Activated CD4-positive, alpha-beta T cell treated with anti-CD3 and anti-CD28 coated beads for 1 hour (primary cell): ENCODE results near the gene B9D2.
"Not testable (repeated sequence)": the region's sequence is repeated elsewhere in the genome, so short reads cannot be mapped to it uniquely, and the experiment has no call there.

Experiments used
- DNase-seq: peaks from one replicate; pipeline ENCODE4 v3.0.0-alpha.2; 2020

The B9D2 gene

DNA sequence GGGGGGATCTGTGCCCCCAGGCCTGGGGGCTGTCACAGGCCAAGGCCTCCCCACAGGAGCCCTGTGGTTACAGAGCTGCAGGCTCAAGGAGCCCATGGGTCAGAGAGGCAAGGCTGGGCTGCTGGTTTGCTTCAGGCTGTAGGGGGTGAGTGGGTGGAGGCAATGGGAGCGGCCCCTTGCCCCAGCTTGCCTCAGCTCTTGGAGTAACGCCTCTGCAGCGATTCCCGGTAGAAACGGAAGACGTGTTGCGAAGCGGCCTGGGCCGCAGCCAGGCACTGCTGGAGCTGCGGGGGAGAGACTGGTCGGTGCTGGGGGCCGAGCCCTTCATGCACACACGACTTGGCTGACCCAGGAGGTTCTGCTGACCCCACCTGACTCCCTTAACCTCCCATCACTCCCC, 22.5 kb upstream of the B9D2 start:
- DNase-seq = no peak

DNA sequence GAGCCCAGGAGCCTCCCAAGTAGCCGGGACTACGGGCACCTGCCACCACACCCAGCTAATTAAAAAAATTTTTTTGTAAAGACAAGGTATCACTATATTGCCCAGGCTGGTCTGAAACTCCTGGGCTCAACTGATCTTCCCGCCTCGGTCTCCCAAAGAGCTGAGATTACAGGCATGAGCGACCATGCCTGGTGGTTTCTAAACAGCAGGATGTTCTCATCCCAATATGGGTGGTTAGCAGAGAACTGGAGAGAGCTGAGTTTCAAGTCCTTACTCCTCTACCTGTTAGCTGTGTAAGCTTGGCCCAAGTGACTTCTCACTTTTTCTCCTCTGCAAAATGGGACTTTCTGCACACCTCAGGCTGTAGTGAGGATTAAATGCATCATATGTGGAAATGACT, 20.4 kb upstream of the B9D2 start:
- no peak for DNase-seq

DNA sequence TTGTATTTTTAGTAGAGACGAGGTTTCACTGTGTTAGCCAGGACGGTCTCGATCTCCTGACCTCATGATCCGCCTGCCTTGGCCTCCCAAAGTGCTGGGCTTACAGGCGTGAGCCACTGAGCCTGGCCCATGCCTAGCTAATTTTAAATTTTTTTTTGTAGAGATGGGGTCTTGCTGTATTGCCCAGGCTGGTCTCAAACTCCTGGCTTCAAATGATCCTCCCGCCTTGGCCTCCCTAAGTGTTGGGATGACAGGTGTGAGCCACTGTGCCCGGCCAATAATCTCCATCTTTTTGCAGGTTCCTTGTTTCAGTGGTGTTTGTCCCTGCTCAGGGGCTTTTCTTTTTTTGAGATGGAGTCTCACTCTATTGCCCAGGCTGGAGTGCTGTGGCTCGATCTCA, 17.6 kb upstream of the B9D2 start:
- not testable (repeated sequence) for DNase-seq

DNA sequence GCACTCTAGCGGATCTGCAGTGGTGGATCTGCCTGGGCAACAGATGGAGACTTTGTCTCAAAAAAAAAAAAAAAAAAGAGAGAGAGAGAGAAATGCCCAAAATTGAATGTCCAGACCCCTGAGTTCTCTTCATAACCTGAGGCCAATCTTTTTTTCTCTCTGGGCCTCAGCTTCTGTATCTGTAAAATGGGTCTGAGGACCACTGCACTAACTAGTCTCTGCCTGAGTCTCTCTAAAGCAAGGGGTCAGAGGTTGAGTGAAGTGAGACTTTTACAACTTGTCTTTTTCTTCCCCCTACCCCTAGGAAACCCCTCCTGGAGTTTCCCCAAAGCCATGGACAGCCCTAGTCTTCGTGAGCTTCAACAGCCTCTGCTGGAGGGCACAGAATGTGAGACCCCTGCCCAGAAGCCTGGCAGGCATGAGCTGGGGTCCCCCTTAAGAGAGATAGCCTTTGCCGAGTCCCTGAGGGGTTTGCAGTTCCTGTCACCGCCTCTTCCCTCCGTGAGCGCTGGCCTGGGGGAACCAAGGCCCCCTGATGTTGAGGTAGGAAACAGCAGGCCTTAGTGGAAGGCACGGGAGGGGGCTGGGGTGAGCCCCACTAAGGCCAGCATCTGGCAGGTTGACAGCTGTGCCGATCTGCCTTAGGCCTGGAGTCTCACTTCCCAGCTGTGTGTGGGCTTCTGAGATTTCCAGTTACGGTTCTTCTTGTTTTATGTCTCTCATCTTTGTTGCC, 14.2 kb upstream of the B9D2 start:
- no peak for DNase-seq

GRCh38 chr19:41376998-41377365, 13.0 kb upstream of the B9D2 start:
- no peak for DNase-seq

GRCh38 chr19:41376241-41376997, 12.5 kb upstream of the B9D2 start, which contains the start of gene TMEM91:
Gene TMEM91 (plus strand): TSS chr19:41376533. CDS start chr19:41378310, 1,777 bp downstream.
- DNase-seq = no peak

DNA sequence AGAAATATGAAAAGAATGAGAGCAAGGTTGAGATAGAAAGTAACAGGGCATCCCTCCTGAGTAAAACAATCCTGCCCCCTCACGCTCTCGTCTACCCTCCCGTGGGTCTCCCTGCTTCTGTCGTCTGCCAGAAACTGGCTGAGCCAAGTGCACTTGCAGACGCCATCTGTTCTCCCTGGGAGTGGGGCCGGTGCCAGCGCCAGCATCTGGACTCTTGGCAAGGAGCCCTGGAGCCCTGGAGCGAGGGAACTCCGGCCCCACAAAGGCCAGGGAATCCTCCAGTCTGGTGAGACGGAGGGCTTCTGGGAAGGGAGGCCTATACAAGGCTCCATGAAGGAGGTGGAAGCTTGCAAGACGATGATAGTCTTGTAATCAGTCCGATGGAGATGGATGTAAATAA, 10.0 kb upstream of the B9D2 start:
- no peak for DNase-seq

DNA sequence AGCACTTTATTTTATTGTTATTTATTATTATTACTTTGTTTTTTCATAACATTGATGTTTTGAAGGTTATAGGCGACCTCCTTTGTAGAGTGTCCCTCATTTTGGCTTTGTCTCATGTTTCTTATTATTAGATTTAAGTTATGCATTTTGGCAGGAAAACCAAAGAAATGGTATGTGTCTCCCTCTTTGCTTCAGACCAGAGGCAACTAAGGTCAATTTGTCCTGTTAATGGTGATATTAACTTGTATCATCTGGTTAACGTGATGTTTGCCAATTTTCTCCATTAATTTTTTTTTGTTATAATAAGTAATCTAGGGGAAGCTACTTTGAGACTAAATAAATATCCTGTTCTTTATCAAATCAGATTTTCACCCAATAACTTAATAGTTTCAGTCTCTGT, 8.6 kb upstream of the B9D2 start:
- no peak for DNase-seq

DNA sequence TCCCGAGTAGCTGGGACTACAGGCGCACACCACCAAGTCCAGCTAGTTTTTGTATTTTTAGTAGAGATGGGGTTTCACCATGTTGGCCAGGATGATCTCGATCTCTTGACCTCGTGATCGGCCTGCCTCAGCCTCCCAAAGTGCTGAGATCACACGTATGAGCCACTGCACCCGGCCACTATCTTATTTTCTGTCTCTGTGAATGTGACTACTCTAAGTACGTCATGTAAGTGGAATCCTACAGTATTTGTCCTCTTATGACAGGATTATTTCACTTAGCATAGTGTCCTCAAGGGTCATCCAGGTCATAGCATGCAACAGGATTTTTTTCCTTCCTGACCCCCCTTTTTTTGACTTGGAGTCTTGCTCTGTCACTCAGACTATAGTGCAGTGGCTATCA, 7.6 kb upstream of the B9D2 start:
- DNase-seq = no peak

DNA sequence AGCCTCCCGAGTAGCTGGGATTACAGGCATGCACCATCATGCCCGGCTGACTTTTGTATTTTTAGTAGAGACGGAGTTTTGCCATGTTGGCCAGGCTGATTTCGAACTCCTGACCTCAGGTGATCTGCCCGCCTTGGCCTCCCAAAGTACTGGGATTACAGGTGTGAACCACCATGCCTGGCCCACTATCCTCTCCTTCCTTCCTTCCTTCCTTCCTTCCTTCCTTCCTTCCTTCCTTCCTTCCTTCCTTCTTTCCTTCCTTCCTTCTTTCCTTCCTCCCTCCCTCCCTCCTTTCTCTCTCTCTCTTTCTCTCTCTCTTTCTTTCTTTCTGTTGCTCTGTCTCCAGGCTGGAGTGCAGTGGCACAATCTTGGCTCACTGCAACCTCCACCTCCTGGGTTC, 7.2 kb upstream of the B9D2 start:
- DNase-seq = not testable (repeated sequence)

- no peak for DNase-seq
Measured at GRCh38 chr19:41369769-41370168, 5.8 kb upstream of the B9D2 start.

GRCh38 chr19:41367848-41368301, 3.9 kb upstream of the B9D2 start:
- no peak for DNase-seq

DNA sequence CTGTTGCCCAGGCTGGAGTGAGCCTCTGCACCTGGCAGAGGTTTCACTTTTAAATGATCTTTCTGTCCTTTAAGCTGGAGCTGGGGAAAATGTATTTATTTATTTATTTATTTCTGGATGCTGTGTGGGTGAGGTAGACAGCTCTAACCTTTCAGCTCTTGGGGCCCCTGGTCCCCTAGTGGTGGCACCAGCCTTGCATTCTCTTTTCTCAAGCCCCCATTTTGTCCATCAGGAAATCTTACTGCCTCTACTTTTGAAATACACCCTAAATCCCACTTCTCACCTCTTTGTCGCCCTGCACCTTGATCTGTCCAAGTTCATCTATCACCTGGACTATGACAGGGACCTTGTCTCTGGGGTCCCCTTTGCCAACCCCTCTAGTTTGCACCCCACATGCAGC, 2.1 kb upstream of the B9D2 start:
- DNase-seq = no peak

- DNase-seq = no peak
Measured at GRCh38 chr19:41364524-41365391, 809 bp upstream of the B9D2 start.

- no peak for DNase-seq
Measured at GRCh38 chr19:41363371-41363752, 587 bp downstream of the B9D2 start.

DNA sequence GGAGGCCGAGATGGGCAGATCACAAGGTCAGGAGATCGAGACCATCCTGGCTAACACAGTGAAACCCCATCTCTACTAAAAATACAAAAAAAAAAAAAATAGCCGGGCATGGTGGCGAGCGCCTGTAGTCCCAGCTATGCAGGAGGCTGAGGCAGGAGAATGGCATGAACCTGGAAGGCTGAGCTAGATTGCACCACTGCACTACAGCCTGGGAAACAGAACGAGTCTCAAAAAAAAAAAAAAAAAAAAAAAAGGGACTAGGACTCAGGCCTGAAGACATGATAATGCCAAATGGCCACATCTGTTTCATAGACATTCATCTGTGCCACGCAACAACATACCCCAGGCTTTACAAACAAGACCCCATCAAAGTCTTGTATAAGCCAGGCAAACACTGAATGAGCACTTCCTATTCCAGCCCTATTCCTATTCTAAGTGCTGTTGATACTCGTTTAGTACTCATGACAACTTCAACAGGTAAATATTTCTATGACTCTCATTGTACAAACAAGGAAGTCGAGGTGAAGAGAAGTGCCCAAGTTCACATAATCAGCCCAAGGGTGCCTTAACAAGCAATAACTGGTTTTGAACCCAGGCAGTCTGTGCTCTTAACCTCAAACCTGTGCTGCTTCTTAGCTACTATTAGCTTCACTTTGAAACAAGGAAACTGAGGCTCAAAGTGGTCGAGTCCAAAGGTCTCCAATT, 1.7 kb downstream of the B9D2 start:
- no peak for DNase-seq

DNA sequence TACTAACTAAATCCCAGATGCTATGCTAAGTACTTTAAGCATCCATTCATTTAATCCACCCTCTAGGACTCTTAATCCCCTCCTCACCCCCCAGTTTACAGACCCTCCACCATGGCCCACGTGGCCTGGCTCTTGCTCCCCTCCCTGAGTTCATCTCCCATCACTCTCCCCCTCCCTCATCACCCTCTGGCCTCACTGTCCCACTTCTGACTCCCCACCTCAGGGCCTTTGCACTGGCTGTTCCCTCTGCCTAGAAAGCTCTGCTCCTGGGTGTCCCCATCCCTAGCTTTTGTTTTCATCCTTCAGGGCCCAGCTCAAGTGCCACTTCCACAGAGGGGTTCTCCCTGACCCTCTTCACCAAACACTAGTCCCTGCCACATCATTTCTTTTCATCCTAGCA, 4.2 kb downstream of the B9D2 start:
- DNase-seq = no peak

DNA sequence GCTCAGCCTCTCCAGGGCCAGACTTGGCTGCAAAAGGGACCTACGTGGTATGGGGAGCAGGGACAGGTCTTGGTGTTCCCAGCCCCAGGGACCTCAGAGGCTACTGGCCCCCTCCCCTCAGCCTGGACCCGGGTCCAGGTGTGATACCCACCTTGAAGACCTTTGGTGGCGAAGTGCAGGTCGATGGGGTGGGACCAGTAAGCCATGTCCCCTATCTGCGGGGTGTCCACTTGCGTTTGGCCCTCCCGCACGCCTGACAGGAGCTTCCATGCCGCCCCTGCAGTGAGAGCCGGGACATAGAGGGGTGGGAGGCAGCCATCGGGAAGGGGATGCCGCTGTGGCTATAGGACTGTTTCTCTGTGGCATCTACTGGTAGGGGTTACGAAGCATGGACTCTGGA, 6.2 kb downstream of the B9D2 start:
- no peak for DNase-seq

DNA sequence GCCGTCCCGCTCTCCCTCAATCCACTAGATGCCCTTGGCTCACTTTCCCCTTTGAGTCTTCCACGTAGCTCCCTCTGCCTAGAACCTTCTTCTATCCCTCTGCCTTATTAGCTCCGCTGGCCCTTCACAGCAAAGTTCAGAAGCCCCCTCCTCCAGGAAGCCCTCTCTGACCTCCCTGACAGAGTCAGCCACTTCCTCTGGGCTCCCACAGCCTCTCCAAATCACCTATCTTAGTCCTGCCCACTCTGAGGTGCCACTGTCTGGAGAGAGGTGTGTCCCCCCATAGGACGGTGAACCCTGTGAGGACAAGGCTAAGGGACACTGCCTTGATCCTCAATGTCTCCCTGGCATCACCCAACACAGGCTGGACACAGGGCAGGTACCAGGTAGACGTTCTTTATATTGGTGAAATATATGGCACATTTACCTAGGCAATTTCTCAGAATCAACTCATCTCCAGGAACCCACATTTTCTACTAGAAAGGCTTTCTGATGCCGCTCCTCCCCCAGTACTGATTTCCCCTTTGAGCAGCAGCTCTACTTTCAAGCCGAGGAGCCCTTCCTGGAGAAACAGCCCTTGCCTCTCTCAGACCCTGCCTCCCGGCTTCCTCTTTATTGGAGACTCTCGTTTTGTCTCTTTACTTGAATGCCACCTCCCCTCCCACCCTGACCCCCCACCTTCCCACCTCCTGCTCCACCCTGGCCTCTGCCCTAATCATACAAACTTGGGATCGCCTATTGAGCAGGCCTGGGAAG, 6.8 kb downstream of the B9D2 start:
- no peak for DNase-seq

- no peak for DNase-seq
Measured at GRCh38 chr19:41355802-41356201, 8.1 kb downstream of the B9D2 start.

GRCh38 chr19:41355035-41355434, 8.9 kb downstream of the B9D2 start:
- DNase-seq = no peak

- DNase-seq = no peak
Measured at GRCh38 chr19:41354343-41354953, 9.5 kb downstream of the B9D2 start.
